GM13977 (cell line): ENCODE results near the gene ACO2.
"Not testable (repeated sequence)": the region's sequence is repeated elsewhere in the genome, so short reads cannot be mapped to it uniquely, and the experiment has no call there.

Experiments used
- DNase-seq: peaks from one replicate; pipeline ENCODE4 v3.0.0; 2012; ENCODE audit warnings: low spot score
- CTCF ChIP-seq: IDR thresholded peaks from 2 replicates; pipeline ENCODE4 v1.5.1; 2012; ENCODE audit warnings: mild to moderate bottlenecking, control low read depth; ENCODE audit not compliant: insufficient read depth; ENCODE audit errors: extremely low read depth, missing control alignments
- in situ Hi-C: fragments of 300-500 bp; cut with MboI; formaldehyde crosslinking; loops from one replicate; pipeline ENCODE4 v1.12.0; 2022; ENCODE audit warnings: low sequenced_read_pairs, low pct_unique_long_range_greater_than_20kb, mixed read lengths, inconsistent platforms; ENCODE audit not compliant: unreplicated experiment

Gene ACO2

DNA sequence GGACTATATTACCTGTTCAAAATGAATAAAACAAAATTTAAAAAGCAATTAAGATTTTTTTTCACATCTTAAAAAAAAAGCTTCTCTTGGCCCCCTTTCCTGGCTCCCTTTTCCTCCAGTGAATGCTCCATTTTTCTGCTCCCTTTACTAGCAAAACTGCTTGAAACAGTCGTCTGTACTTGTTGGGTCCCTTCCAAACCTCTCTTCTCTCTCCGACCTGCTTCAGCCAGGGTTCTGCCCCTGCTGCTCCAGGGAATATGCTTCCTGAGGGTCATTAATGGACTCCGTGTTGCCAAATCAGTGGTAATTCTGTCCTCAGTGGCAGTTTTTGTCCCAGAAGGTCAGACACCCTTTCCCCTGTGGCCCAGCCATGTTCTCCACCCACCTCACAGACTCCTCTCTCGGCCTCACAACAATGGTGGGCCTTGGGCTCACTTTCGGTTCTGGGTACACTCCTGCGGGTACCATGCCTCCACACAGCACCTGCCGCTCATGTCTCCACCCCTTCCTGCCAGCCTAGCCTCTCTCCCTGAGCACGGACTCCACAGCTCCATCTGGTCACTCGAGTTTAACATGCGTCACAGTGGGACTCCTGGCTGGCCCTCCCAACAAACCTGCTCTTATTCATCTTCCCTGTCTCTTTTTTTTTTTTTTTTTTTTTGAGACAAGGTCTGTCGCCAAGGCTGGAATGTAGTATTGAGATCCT is 83.1 kb downstream of the ACO2 start:
- in situ Hi-C loops = no loop called here
- no peak for DNase-seq
- TF ChIP-seq CTCF = no peak

DNA sequence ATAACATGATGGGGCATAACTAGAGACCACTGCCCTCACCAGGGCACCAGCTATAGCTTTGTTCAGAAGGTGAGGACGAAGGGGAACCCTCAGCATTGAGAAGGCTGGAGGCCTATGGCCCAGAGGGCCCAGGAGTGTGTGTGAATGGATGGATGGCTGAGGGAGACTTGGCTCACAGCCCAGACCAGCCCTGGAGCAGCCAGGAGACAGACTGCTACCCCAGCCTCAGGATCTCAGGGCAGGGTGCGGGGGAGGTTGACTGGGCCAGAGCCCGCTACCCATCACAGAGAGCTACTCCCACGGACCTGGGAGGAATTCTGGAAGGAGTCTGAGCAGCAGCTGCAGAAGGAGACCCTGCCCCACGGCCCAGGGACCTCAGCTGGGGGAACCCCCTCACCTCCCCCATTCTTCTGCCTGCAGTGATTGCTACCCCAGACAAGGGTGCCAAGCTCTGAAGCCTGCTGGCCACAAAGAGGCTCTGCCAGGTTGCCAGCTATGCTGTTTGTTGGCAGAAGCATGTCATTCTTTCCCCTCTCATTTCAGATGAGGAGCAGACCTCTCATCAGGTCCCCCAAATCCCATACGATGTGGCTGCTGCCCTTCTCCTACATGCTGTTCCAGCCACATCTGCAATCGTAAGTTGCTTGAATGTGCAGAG is 86.5 kb downstream of the ACO2 start:
- no peak for DNase-seq
- TF ChIP-seq CTCF = no peak
- in situ Hi-C loops = no loop called here

- in situ Hi-C loops = no loop called here
These were observed 87.6 kb downstream of the ACO2 start for GRCh38 chr22:41556561-41556960.

DNA sequence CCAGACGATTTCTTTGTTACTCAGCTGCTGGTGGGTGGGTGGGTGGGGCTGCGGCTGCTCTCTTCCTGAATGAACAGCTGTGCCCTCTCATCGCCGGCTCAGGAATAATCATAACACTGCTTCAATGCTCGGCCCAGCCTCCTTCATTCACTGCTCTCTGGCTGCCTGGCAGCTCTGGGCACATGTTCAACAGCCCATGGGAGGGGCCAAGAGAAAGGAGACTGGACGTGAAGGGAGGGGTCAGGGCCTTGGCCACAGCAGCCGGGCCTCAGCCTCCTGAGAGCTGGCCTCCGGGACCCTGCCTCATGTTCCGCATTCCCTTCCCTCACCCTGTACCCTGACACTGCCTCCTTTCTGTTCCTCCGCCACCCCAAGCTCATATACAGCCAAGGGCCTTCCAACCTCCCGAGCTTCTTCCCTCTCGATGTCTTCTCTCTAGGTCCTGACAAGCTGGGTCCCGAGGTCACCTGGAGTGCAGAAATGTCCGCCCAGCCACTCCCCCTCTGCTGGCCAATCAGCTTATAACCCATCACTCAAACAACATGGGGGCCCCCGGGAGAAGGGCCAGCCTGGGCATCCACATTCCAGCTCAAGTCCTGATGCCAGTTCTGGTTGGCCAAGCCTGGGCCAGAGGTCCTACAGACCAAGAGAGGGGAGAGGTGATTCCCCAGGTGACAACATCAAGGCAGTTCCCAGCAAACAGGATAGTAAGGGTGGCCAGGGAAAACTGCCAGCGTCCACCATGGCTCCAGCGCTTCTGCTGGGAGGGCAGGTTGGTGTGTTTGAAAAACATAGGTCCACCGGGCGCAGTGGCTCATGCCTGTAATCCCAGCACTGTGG is 88.7 kb downstream of the ACO2 start:
- peak; percentile 63 for DNase-seq
- in situ Hi-C loops = no loop called here

More at GRCh38 chr22:41556561-41556960, 87.6 kb downstream of the ACO2 start:
- no peak for TF ChIP-seq CTCF
- no peak for DNase-seq

DNA sequence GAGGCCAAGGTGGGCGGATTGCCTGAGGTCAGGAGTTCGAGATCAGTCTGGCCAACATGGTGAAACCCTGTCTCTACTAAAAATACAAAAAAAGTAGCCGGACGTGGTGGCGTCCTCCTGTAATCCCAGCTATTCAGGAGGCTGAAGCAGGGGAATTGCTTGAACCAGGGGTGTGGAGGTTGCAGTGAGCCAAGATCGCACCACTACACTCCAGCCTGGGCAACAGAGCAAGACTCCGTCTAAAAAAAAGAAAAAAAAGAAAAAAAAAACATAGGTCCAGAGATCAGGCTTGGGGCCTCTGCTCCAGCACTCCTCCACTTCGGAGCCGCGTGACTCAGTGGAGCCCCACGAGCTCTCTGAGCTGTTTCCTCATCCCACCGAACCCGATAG is 89.3 kb downstream of the ACO2 start:
- DNase-seq, in situ Hi-C loops: not testable (repeated sequence)

More for the DNA sequence above, 88.7 kb downstream of the ACO2 start:
- TF ChIP-seq CTCF = no peak

DNA sequence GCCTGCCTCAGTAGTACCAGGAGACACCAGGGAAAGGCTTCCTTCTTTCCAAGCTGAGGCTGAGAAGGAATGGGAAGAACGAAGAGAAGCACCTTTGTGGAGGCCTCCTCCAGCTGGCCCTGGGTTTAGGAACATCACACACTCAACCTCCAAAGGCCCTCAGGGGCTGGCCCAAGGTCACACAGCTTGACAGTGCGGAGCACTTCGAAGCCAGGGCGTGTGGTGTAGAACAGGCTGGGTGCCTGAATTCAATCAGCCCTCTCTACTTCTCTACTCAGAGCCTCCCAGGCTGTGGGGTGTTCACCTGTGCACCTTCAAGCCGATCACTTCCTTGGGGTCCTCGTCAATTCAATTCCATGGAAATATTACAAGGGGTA is 91.2 kb downstream of the ACO2 start:
- no peak for TF ChIP-seq CTCF
- no peak for DNase-seq
- in situ Hi-C loops = no loop called here

- DNase-seq = no peak
- in situ Hi-C loops = no loop called here
- TF ChIP-seq CTCF = no peak
These were observed 92.4 kb downstream of the ACO2 start for GRCh38 chr22:41561335-41561734.
